H1 (cell line): ENCODE results near the gene CEP78. TPM values are rescaled to one million over a fixed set of nuclear protein-coding genes. Genes with fewer than 3 reads are reported as not detected.

Source experiments
- CTCF ChIA-PET: fragments of 300-600 bp; sonication (Branson Sonifier 250); formaldehyde crosslinking; loops from one replicate; lab custom pipeline; 2021; ENCODE audit not compliant: partially characterized antibody; lab: Charles Lee
- POLR2A ChIA-PET: fragments of 300-600 bp; sonication (Branson Sonifier 250); formaldehyde crosslinking; loops from one replicate; lab custom pipeline; 2021; ENCODE audit warnings: inconsistent platforms; ENCODE audit not compliant: partially characterized antibody; lab: Charles Lee
- DNase-seq, 2 experiments: peaks; one replicate each; pipeline versions ENCODE4 v3.0.0 to v3.0.0-alpha.2; 2010 to 2022; ENCODE audit warnings: low spot score in 2 of 2, low read depth in 1 of 2, mixed read lengths in 1 of 2
- FAIRE-seq: peaks from 2 replicates; lab custom pipeline; 2011; peaks lifted over from hg19 to GRCh38; lab: Jason Lieb, UNC
- H2AFZ ChIP-seq: 2 replicates; pipeline ENCODE4 v1.8.1; 2012; ENCODE audit warnings: low read length, inconsistent platforms
- H2AK5ac ChIP-seq: 2 replicates; pipeline ENCODE4 v1.6.1; 2013; ENCODE audit warnings: low read depth, low read length
- H2BK120ac ChIP-seq: replicated peaks from 2 replicates; pipeline ENCODE3; 2013; ENCODE audit warnings: low read depth, low read length, inconsistent platforms
- H2BK12ac ChIP-seq: 2 replicates; pipeline ENCODE4 v1.6.1; 2013; ENCODE audit warnings: low read depth, low read length
- H2BK15ac ChIP-seq: 2 replicates; pipeline ENCODE4 v1.6.1; 2013; ENCODE audit warnings: low read length
- H2BK20ac ChIP-seq: 2 replicates; pipeline ENCODE4 v1.6.1; 2013; ENCODE audit warnings: low read length
- H2BK5ac ChIP-seq: 2 replicates; pipeline ENCODE4 v1.6.1; 2013; ENCODE audit warnings: low read depth, low read length
- H3K14ac ChIP-seq: 2 replicates; pipeline ENCODE4 v1.6.1; 2013; ENCODE audit warnings: inconsistent platforms; ENCODE audit not compliant: insufficient read length
- H3K18ac ChIP-seq: 2 replicates; pipeline ENCODE4 v1.6.1; 2013; ENCODE audit warnings: low read length; ENCODE audit errors: extremely low read depth
- H3K23ac ChIP-seq: 2 replicates; pipeline ENCODE4 v1.6.1; 2013; ENCODE audit warnings: inconsistent platforms; ENCODE audit not compliant: insufficient read length
- H3K23me2 ChIP-seq: 2 replicates; pipeline ENCODE4 v1.6.1; 2013; ENCODE audit warnings: low read depth, low read length
- H3K27ac ChIP-seq: 2 replicates; pipeline ENCODE4 v1.6.1; 2011; ENCODE audit warnings: low read depth, low read length, inconsistent platforms
- H3K27me3 ChIP-seq, 4 experiments: replicated peaks in 1 of 4; 1 replicate in 1 of 4; 2 replicates in 3 of 4; pipeline versions ENCODE4 v1.6.1 to v1.8.1; 2011 to 2013; ENCODE audit warnings: low read length in 3 of 4, mild to moderate bottlenecking in 3 of 4, inconsistent platforms in 2 of 4, mixed read lengths in 2 of 4, moderate library complexity in 1 of 4; ENCODE audit not compliant: control insufficient read depth in 3 of 4, insufficient read depth in 3 of 4; ENCODE audit errors: extremely low read depth in 1 of 4
- H3K36me3 ChIP-seq, 4 experiments: 2 replicates each; pipeline versions ENCODE4 v1.6.1 to v1.8.1; 2011 to 2013; ENCODE audit warnings: mild to moderate bottlenecking in 4 of 4, low read length in 3 of 4, moderate library complexity in 2 of 4, control low read depth in 1 of 4, inconsistent platforms in 1 of 4; ENCODE audit not compliant: insufficient read depth in 4 of 4, control insufficient read depth in 2 of 4
- H3K4ac ChIP-seq: replicated peaks from 2 replicates; pipeline ENCODE3; 2013; ENCODE audit warnings: low read length, low read depth, mixed read lengths, inconsistent platforms; ENCODE audit not compliant: insufficient read length
- H3K4me1 ChIP-seq, 4 experiments: replicated peaks in 1 of 4; 1 replicate in 1 of 4; 2 replicates in 3 of 4; pipeline versions ENCODE4 v1.6.1 to v1.8.1; 2011 to 2013; ENCODE audit warnings: low read length in 3 of 4, inconsistent platforms in 2 of 4, mixed read lengths in 1 of 4; ENCODE audit not compliant: insufficient read depth in 4 of 4, control insufficient read depth in 3 of 4
- H3K4me2 ChIP-seq, 2 experiments: 2 replicates each; pipeline versions ENCODE4 v1.6.1 to v1.8.1; 2011 to 2013; ENCODE audit warnings: low read depth in 2 of 2, low read length in 2 of 2, control low read depth in 1 of 2, inconsistent platforms in 1 of 2, mild to moderate bottlenecking in 1 of 2; ENCODE audit not compliant: insufficient read depth in 1 of 2
- H3K4me3 ChIP-seq, 4 experiments: fragments of 200-600, 300-600 bp in 1 of 4; sonication (generic), shearing (Covaris generic), sonication (Bioruptor Twin) in 1 of 4; 2 replicates each; pipeline versions ENCODE4 v1.5.1 to v1.8.1; 2011 to 2016; ENCODE audit warnings: low read length in 4 of 4, low read depth in 3 of 4, control low read depth in 2 of 4, inconsistent platforms in 2 of 4, mild to moderate bottlenecking in 2 of 4, mixed read lengths in 1 of 4, moderate library complexity in 1 of 4; ENCODE audit not compliant: insufficient read depth in 2 of 4; ENCODE audit errors: extremely low read depth in 1 of 4
- H3K56ac ChIP-seq: replicated peaks from 2 replicates; pipeline ENCODE3; 2013; ENCODE audit warnings: low read depth, mild to moderate bottlenecking, mixed read lengths, low read length, inconsistent platforms; ENCODE audit not compliant: insufficient read length
- H3K79me1 ChIP-seq: 2 replicates; pipeline ENCODE4 v1.6.1; 2013; ENCODE audit warnings: low read depth, low read length, control low read depth
- H3K79me2 ChIP-seq, 2 experiments: 2 replicates each; pipeline versions ENCODE4 v1.6.1 to v1.8.1; 2012 to 2013; ENCODE audit warnings: low read length in 2 of 2, mild to moderate bottlenecking in 2 of 2, inconsistent platforms in 1 of 2; ENCODE audit not compliant: insufficient read depth in 2 of 2, control insufficient read depth in 1 of 2
- H3K9ac ChIP-seq, 4 experiments: replicated peaks in 1 of 4; 1 replicate in 1 of 4; 2 replicates in 3 of 4; pipeline versions ENCODE4 v1.6.1 to v1.8.1; 2011 to 2013; ENCODE audit warnings: low read depth in 3 of 4, low read length in 3 of 4, control low read depth in 2 of 4, mild to moderate bottlenecking in 2 of 4, moderate library complexity in 2 of 4, inconsistent platforms in 1 of 4; ENCODE audit errors: extremely low read depth in 1 of 4
- H3K9me3 ChIP-seq, 2 experiments: 2 replicates each; pipeline versions ENCODE4 v1.6.1 to v1.8.1; 2012 to 2013; ENCODE audit warnings: mild to moderate bottlenecking in 2 of 2, moderate library complexity in 2 of 2, control low read depth in 1 of 2, inconsistent platforms in 1 of 2, low read depth in 1 of 2, low read length in 1 of 2, mixed read lengths in 1 of 2; ENCODE audit not compliant: insufficient read depth in 2 of 2
- H4K20me1 ChIP-seq, 2 experiments: replicated peaks in 1 of 2; 2 replicates each; pipeline versions ENCODE3 to v1.8.1; 2011 to 2013; ENCODE audit warnings: inconsistent platforms in 2 of 2, low read length in 2 of 2, mild to moderate bottlenecking in 1 of 2; ENCODE audit not compliant: insufficient read depth in 2 of 2, control insufficient read depth in 1 of 2
- H4K5ac ChIP-seq: 2 replicates; pipeline ENCODE4 v1.6.1; 2013; ENCODE audit warnings: low read length, low read depth, mixed read lengths, inconsistent platforms; ENCODE audit not compliant: insufficient read length
- H4K8ac ChIP-seq: 2 replicates; pipeline ENCODE4 v1.8.0; 2013; ENCODE audit warnings: mild to moderate bottlenecking, moderate library complexity, low read length, inconsistent platforms; ENCODE audit not compliant: insufficient read depth; ENCODE audit errors: extremely low read depth
- H4K91ac ChIP-seq: replicated peaks from 2 replicates; pipeline ENCODE3; 2013; ENCODE audit warnings: low read length, mixed read lengths, inconsistent platforms; ENCODE audit not compliant: insufficient read length
- CTBP2 ChIP-seq: IDR thresholded peaks from 2 replicates; pipeline ENCODE4 v1.7.0; 2011; ENCODE audit warnings: borderline replicate concordance, mild to moderate bottlenecking, moderate library complexity, mixed read lengths, low read length; ENCODE audit not compliant: insufficient read depth, insufficient read length
- EGR1 ChIP-seq: IDR thresholded peaks from 2 replicates; pipeline ENCODE4 v1.6.1; 2011; ENCODE audit warnings: low read depth, low read length, borderline replicate concordance
- EP300 ChIP-seq, 2 experiments: IDR thresholded peaks; 1 replicate in 1 of 2; 2 replicates in 1 of 2; pipeline ENCODE4 v1.6.1; 2011 to 2012; ENCODE audit warnings: low read depth in 2 of 2, low read length in 2 of 2, mild to moderate bottlenecking in 2 of 2, borderline replicate concordance in 1 of 2, inconsistent platforms in 1 of 2, moderate library complexity in 1 of 2
- NANOG ChIP-seq: IDR thresholded peaks from 2 replicates; pipeline ENCODE4 v1.6.1; 2011; ENCODE audit warnings: low read length, low read depth, mild to moderate bottlenecking, inconsistent platforms; ENCODE audit not compliant: insufficient read depth, poor library complexity, severe bottlenecking
- PHF8 ChIP-seq: fragments of 200-600 bp; sonication (generic); conservative IDR thresholded peaks from 2 replicates; pipeline ENCODE4 v1.7.1; 2012; ENCODE audit warnings: low read depth, mild to moderate bottlenecking, inconsistent platforms, low read length, moderate library complexity
- RAD21 ChIP-seq, 2 experiments: IDR thresholded peaks in 1 of 2; conservative IDR thresholded peaks in 1 of 2; 2 replicates each; pipeline ENCODE4 v1.6.1; 2011; ENCODE audit warnings: low read depth in 2 of 2, low read length in 2 of 2, improper control_type of control experiment in 1 of 2, inconsistent platforms in 1 of 2, mild to moderate bottlenecking in 1 of 2, moderate library complexity in 1 of 2
- RNF2 ChIP-seq: fragments of 200-900, 300-1000 bp; sonication (generic); IDR thresholded peaks from 2 replicates; pipeline ENCODE4 v1.7.1; 2016; ENCODE audit warnings: borderline replicate concordance, low read depth, mild to moderate bottlenecking, antibody characterized with exemption, low read length; ENCODE audit not compliant: poor library complexity, severe bottlenecking; ENCODE audit errors: missing control alignments
- RXRA ChIP-seq: IDR thresholded peaks from 2 replicates; pipeline ENCODE4 v1.6.1; 2011; ENCODE audit warnings: low read depth, mild to moderate bottlenecking, low read length, moderate library complexity; ENCODE audit not compliant: insufficient read depth
- SAP30 ChIP-seq: fragments of 300-600 bp; sonication (generic); IDR thresholded peaks from 2 replicates; pipeline ENCODE4 v1.7.1; 2012; ENCODE audit warnings: low read length, moderate library complexity, mild to moderate bottlenecking, inconsistent platforms; ENCODE audit not compliant: insufficient read depth, insufficient replicate concordance
- SIN3A ChIP-seq, 2 experiments: IDR thresholded peaks in 1 of 2; conservative IDR thresholded peaks in 1 of 2; 2 replicates each; pipeline ENCODE4 v1.6.1; 2011 to 2012; ENCODE audit warnings: low read length in 2 of 2, improper control_type of control experiment in 1 of 2, low read depth in 1 of 2, mild to moderate bottlenecking in 1 of 2
- SP2 ChIP-seq: IDR thresholded peaks from 2 replicates; pipeline ENCODE4 v1.6.1; 2012; ENCODE audit warnings: mild to moderate bottlenecking, low read length, inconsistent platforms
- TCF12 ChIP-seq: IDR thresholded peaks from 2 replicates; pipeline ENCODE4 v1.6.1; 2011; ENCODE audit warnings: low read depth, mild to moderate bottlenecking, low read length
- ZNF274 ChIP-seq: IDR thresholded peaks from 2 replicates; pipeline ENCODE4 v1.7.0; 2012; ENCODE audit warnings: low read length, borderline replicate concordance; ENCODE audit errors: extremely low read depth
- polyA plus RNA-seq, 7 experiments: library from polyadenylated mRNA; depleted of rRNA in 3 of 7; stranded (reverse) in 5 of 7; unstranded in 2 of 7; fragments of >200 nt in 5 of 7; fragments of 200-250 nt in 2 of 7; gene quantifications; 1 replicate in 5 of 7; 2 replicates in 1 of 7; 4 replicates in 1 of 7; pipeline versions ENCODE4 v1.2.1 to v1.2.3, GENCODE V29; 2011 to 2013; ENCODE audit warnings: missing spikeins in 2 of 7, mixed read lengths in 2 of 7
- total RNA-seq: library from RNA; stranded (reverse); fragmentation: NEBNext Ultra II Directional; extraction: Animal tissue kit (Norgen Biotek cat#: 25700); gene quantifications from 2 replicates; pipeline ENCODE4 v1.2.1, GENCODE V29; 2021

CEP78 gene
- total and polyA plus RNA-seq, 2 of the 8 experiments (the other 6 are each of a cell fraction or from before 2014, with no cell fraction given), result 10.3 to 40.9 TPM

- ChIA-PET POLR2A (interaction anchor here (2.3 kb wide), 1 partner anchor 84 kb away, joined by 5 read pairs; the partner anchor contains the start of gene PSAT1), CTCF (interaction anchor here (0.5 to 2.9 kb wide), 3 partner anchors 10 to 33 kb away, joined by 3 to 9 read pairs (median 3); no protein-coding TSS in a partner anchor)
- H3K27me3 ChIP-seq, result no peaks in the 10 kb centered on the region
- no peaks in the 10 kb centered on the region for H3K36me3 ChIP-seq
- no peak overlapping the region for H4K91ac ChIP-seq
- H3K79me1 ChIP-seq, result no peaks in the 10 kb centered on the region
- H2BK15ac ChIP-seq, result no peak overlapping the region
- no peak overlapping the region for H2AFZ ChIP-seq
- H2BK120ac ChIP-seq, result no peak overlapping the region
- H3K4me3 ChIP-seq, result no peak overlapping the region
- H3K9ac ChIP-seq, result no peak overlapping the region
- no peak overlapping the region for H2BK20ac ChIP-seq
- no peak for FAIRE-seq
- H3K4ac ChIP-seq, result no peak overlapping the region
- H3K9me3 ChIP-seq, result no peaks in the 10 kb centered on the region
- no peak overlapping the region for H4K5ac ChIP-seq
- H3K4me1 ChIP-seq, result no peaks in the 10 kb centered on the region
- no peak overlapping the region for H3K56ac ChIP-seq
- no peak overlapping the region for H3K4me2 ChIP-seq
- H3K27ac ChIP-seq, result no peak overlapping the region
- no peak overlapping the region for H3K23ac ChIP-seq
- no peak overlapping the region for H2AK5ac ChIP-seq
- H2BK12ac ChIP-seq, result no peak overlapping the region
- H2BK5ac ChIP-seq, result no peak overlapping the region
- TF ChIP-seq EP300 (IDR thresholded peaks at IDR 0.05; ENCODE audit: borderline replicate concordance in 1 of 2, low read depth in 2 of 2, low read length in 2 of 2) (no peak), NANOG (no peak), CTBP2 (no peak), ZNF274 (no peak), SAP30 (no peak), RXRA (no peak), RAD21 (IDR thresholded peaks at IDR 0.05 in 1 of 2, conservative IDR thresholded peaks at IDR 0.05 in 1 of 2; ENCODE audit: low read depth in 2 of 2, low read length in 2 of 2) (no peak), SIN3A (conservative IDR thresholded peaks at IDR 0.05 in 1 of 2, IDR thresholded peaks at IDR 0.05 in 1 of 2; ENCODE audit: low read depth in 1 of 2, low read length in 2 of 2) (no peak), TCF12 (no peak), PHF8 (no peak), RNF2 (no peak), EGR1 (no peak), SP2 (no peak)
- no peaks in the 10 kb centered on the region for H3K79me2 ChIP-seq
- H4K8ac ChIP-seq, result no peak overlapping the region
- H3K18ac ChIP-seq, result no peak overlapping the region
- no peak overlapping the region for H3K14ac ChIP-seq
- no peaks in the 10 kb centered on the region for H4K20me1 ChIP-seq
- H3K23me2 ChIP-seq, result no peaks in the 10 kb centered on the region
- no peak for DNase-seq
These were observed 23.0 kb upstream of the CEP78 start for GRCh38 chr9:78212868-78213267.
